H9 (cell line): Measurements from ENCODE around the gene FNDC7. TPM values are rescaled to one million over a fixed set of nuclear protein-coding genes. Genes with fewer than 3 reads are reported as not detected.

Experiments used
- DNase-seq: peaks from one replicate; pipeline ENCODE4 v3.0.0-alpha.2; 2017
- H2AFZ ChIP-seq: one replicate; pipeline ENCODE4 v1.6.1; 2013; ENCODE audit warnings: mild to moderate bottlenecking, low read length, control low read depth, moderate library complexity
- H2AK5ac ChIP-seq: 2 replicates; pipeline ENCODE4 v1.6.1; 2013; ENCODE audit warnings: low read length, control low read depth, mixed read lengths; ENCODE audit not compliant: insufficient read length
- H2BK120ac ChIP-seq: one replicate; pipeline ENCODE4 v1.6.1; 2013; ENCODE audit warnings: low read depth, mild to moderate bottlenecking, low read length, control low read depth, inconsistent platforms; ENCODE audit not compliant: poor library complexity, severe bottlenecking
- H2BK12ac ChIP-seq: 2 replicates; pipeline ENCODE4 v1.6.1; 2013; ENCODE audit warnings: low read length, control low read depth, mixed read lengths, low read depth; ENCODE audit not compliant: insufficient read length
- H2BK15ac ChIP-seq: 2 replicates; pipeline ENCODE4 v1.6.1; 2013; ENCODE audit warnings: low read depth, low read length, control low read depth
- H2BK20ac ChIP-seq: one replicate; pipeline ENCODE4 v1.6.1; 2013; ENCODE audit warnings: low read depth, mild to moderate bottlenecking, low read length, control low read depth, inconsistent platforms; ENCODE audit not compliant: poor library complexity, severe bottlenecking
- H2BK5ac ChIP-seq: 2 replicates; pipeline ENCODE4 v1.6.1; 2013; ENCODE audit warnings: low read length, control low read depth, mixed read lengths; ENCODE audit not compliant: insufficient read length
- H3K14ac ChIP-seq: 2 replicates; pipeline ENCODE4 v1.6.1; 2013; ENCODE audit warnings: low read length, control low read depth; ENCODE audit not compliant: insufficient read depth
- H3K18ac ChIP-seq: 2 replicates; pipeline ENCODE4 v1.6.1; 2013; ENCODE audit warnings: low read depth, mild to moderate bottlenecking, mixed read lengths, low read length, control low read depth; ENCODE audit not compliant: insufficient read length
- H3K23ac ChIP-seq: 2 replicates; pipeline ENCODE4 v1.6.1; 2013; ENCODE audit warnings: low read length, control low read depth, mixed read lengths, low read depth; ENCODE audit not compliant: insufficient read length
- H3K23me2 ChIP-seq: 2 replicates; pipeline ENCODE4 v1.6.1; 2013; ENCODE audit warnings: low read depth, mild to moderate bottlenecking, mixed read lengths, low read length, control low read depth; ENCODE audit not compliant: insufficient read length, poor library complexity, severe bottlenecking
- H3K27ac ChIP-seq: 2 replicates; pipeline ENCODE4 v1.5.1; 2013; ENCODE audit warnings: low read length, control low read depth, mixed read lengths, low read depth; ENCODE audit not compliant: insufficient read length
- H3K27me3 ChIP-seq: 2 replicates; pipeline ENCODE4 v1.6.1; 2013; ENCODE audit warnings: low read length, control low read depth, inconsistent platforms; ENCODE audit not compliant: insufficient read depth
- H3K4ac ChIP-seq: 2 replicates; pipeline ENCODE4 v1.6.1; 2013; ENCODE audit warnings: low read depth, mild to moderate bottlenecking, control low read depth, inconsistent platforms, low read length, moderate library complexity
- H3K4me1 ChIP-seq: 2 replicates; pipeline ENCODE4 v1.6.1; 2013; ENCODE audit warnings: low read length, control low read depth, inconsistent platforms; ENCODE audit not compliant: insufficient read depth
- H3K4me2 ChIP-seq: 2 replicates; pipeline ENCODE4 v1.6.1; 2013; ENCODE audit warnings: low read length, control low read depth, mixed read lengths; ENCODE audit not compliant: insufficient read length, insufficient read depth
- H3K56ac ChIP-seq: 2 replicates; pipeline ENCODE4 v1.6.1; 2013; ENCODE audit warnings: low read depth, mild to moderate bottlenecking, mixed read lengths, low read length, control low read depth; ENCODE audit not compliant: insufficient read length
- H3K79me1 ChIP-seq: 2 replicates; pipeline ENCODE4 v1.6.1; 2013; ENCODE audit warnings: low read depth, mild to moderate bottlenecking, moderate library complexity, low read length, control low read depth, inconsistent platforms; ENCODE audit not compliant: insufficient read depth, poor library complexity, severe bottlenecking
- H3K79me2 ChIP-seq: 2 replicates; pipeline ENCODE4 v1.6.1; 2013; ENCODE audit warnings: low read length, control low read depth, inconsistent platforms; ENCODE audit not compliant: insufficient read depth
- H3K9ac ChIP-seq: 2 replicates; pipeline ENCODE4 v1.6.1; 2013; ENCODE audit warnings: low read length, control low read depth, mixed read lengths; ENCODE audit not compliant: insufficient read length; ENCODE audit errors: extremely low read depth
- H3K9me3 ChIP-seq: one replicate; pipeline ENCODE4 v1.6.1; 2013; ENCODE audit warnings: low read depth, low read length, inconsistent platforms; ENCODE audit not compliant: control insufficient read depth
- H3T11ph ChIP-seq: one replicate; pipeline ENCODE4 v1.6.1; 2013; ENCODE audit warnings: mild to moderate bottlenecking, low read length, control low read depth, inconsistent platforms
- H4K20me1 ChIP-seq: one replicate; pipeline ENCODE4 v1.6.1; 2013; ENCODE audit not compliant: control insufficient read depth, insufficient read length, insufficient read depth
- H4K5ac ChIP-seq: 2 replicates; pipeline ENCODE4 v1.6.1; 2013; ENCODE audit warnings: low read depth, mild to moderate bottlenecking, mixed read lengths, low read length, control low read depth; ENCODE audit not compliant: insufficient read length
- H4K8ac ChIP-seq: replicated peaks from 2 replicates; pipeline ENCODE4 v1.6.1; 2013; ENCODE audit warnings: low read length, control low read depth, mixed read lengths, low read depth; ENCODE audit not compliant: insufficient read length
- H4K91ac ChIP-seq: 2 replicates; pipeline ENCODE4 v1.6.1; 2013; ENCODE audit warnings: low read depth, mild to moderate bottlenecking, moderate library complexity, mixed read lengths, low read length, control low read depth; ENCODE audit not compliant: insufficient read length
- H3K27ac Mint-ChIP-seq, 3 experiments: 2 replicates in 2 of 3; 3 replicates in 1 of 3; pipeline ENCODE4 v1.8.0; 2020 to 2021; ENCODE audit warnings: mixed read lengths in 3 of 3, mild to moderate bottlenecking in 1 of 3, moderate library complexity in 1 of 3
- H3K27me3 Mint-ChIP-seq: 2 replicates; pipeline ENCODE4 v1.8.0; 2021; ENCODE audit warnings: low read depth, mild to moderate bottlenecking, moderate library complexity, mixed read lengths
- H3K36me3 Mint-ChIP-seq, 3 experiments: 2 replicates in 2 of 3; 3 replicates in 1 of 3; pipeline ENCODE4 v1.8.0; 2020 to 2021; ENCODE audit warnings: low read depth in 3 of 3, mixed read lengths in 3 of 3; ENCODE audit not compliant: insufficient read depth in 1 of 3
- H3K4me1 Mint-ChIP-seq, 2 experiments: 2 replicates each; pipeline ENCODE4 v1.8.0; 2020; ENCODE audit warnings: mixed read lengths in 2 of 2
- H3K4me3 Mint-ChIP-seq, 2 experiments: 2 replicates in 1 of 2; 3 replicates in 1 of 2; pipeline ENCODE4 v1.8.0; 2020 to 2021; ENCODE audit warnings: mild to moderate bottlenecking in 2 of 2, mixed read lengths in 2 of 2, moderate library complexity in 1 of 2
- H3K9me3 Mint-ChIP-seq, 2 experiments: 2 replicates in 1 of 2; 3 replicates in 1 of 2; pipeline ENCODE4 v1.8.0; 2020; ENCODE audit warnings: mild to moderate bottlenecking in 2 of 2, mixed read lengths in 2 of 2, moderate library complexity in 1 of 2
- CTCF ChIP-seq: fragments of 200-600 bp; sonication (generic); conservative IDR thresholded peaks from 3 replicates; pipeline ENCODE4 v1.8.0; 2021; ENCODE audit warnings: antibody characterized with exemption, mild to moderate bottlenecking
- WGBS: extraction: QIAGEN DNeasy Blood & Tissue Kit; methylation state at CpG from one replicate; pipeline ENCODE4 v1.1.7; 2013; ENCODE audit warnings: missing lambda C conversion rate, low lambda C conversion rate, mixed read lengths; ENCODE audit not compliant: insufficient read length; ENCODE audit errors: extremely low coverage; 5-methylcytosine and 5-hydroxymethylcytosine counted together
- total RNA-seq: library from RNA; stranded (reverse); gene quantifications from 2 replicates; pipeline ENCODE4 v1.2.1, GENCODE V29; 2021

FNDC7 gene
- total RNA-seq, 1 experiment from 2014 or later, result 0.13 TPM

DNA sequence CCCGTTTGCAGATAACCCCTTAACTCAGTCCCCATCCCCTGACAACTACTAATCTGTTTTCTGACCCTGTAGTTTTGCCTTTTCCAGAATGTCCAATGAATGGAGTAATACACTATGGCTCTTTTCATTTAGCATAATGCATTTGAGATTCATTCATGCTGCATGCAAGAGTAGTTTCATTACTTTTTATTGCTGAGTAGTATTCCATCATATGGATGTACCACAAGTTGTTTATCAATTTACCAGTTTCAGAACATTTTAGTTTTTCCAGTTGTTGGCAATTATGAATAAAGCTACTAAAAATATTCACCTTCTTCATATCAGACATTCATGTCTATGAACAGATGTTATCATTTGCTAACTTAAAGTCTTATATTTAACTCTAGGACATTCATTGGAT is 79.1 kb downstream of the FNDC7 start:
- Histone ChIP-seq H3K27ac (no peak overlapping the region), H3K23ac (no peak overlapping the region), H3K56ac (no peak overlapping the region), H2BK20ac (no peak overlapping the region), H3K9ac (no peak overlapping the region), H2BK120ac (no peak overlapping the region), H3K23me2 (no peaks in the 10 kb centered on the region), H3K14ac (no peak overlapping the region), H2AFZ (no peak overlapping the region), H3K4ac (no peak overlapping the region), H3K4me2 (no peak overlapping the region), H3K79me2 (no peaks in the 10 kb centered on the region), H3K79me1 (no peaks in the 10 kb centered on the region), H4K8ac (no peak overlapping the region), H3K9me3 (peaks cover 6% of the 10 kb centered on the region), H3T11ph (no peak overlapping the region), H3K27me3 (no peaks in the 10 kb centered on the region), H2BK5ac (no peak overlapping the region), H2BK12ac (no peak overlapping the region), H2AK5ac (no peak overlapping the region), H4K5ac (no peak overlapping the region), H4K91ac (no peak overlapping the region), H3K4me1 (no peaks in the 10 kb centered on the region), H3K18ac (no peak overlapping the region), H4K20me1 (no peaks in the 10 kb centered on the region), H2BK15ac (no peak overlapping the region)
- Mint-ChIP-seq H3K9me3 (peaks cover 28 to 33% of the 10 kb centered on the region in 2 experiments), H3K27ac (no peak overlapping the region), H3K4me3 (no peak overlapping the region), H3K36me3 (peaks cover 40 to 74% (median 73%) of the 10 kb centered on the region in 3 experiments), H3K27me3 (no peaks in the 10 kb centered on the region), H3K4me1 (no peaks in the 10 kb centered on the region)
- no CpG with 5 or more reads among the region's 1 CpG for WGBS
- TF ChIP-seq CTCF, result no peak
- no peak for DNase-seq

Other genes starting within 250 kb of the FNDC7 start
- 16.9 and 17.0 TPM in 2 replicates for gene EEIG2, start 152.8 kb upstream of the FNDC7 start, total RNA-seq
- 6.2 and 6.6 TPM in 2 replicates for gene HENMT1, start 51.8 kb upstream of the FNDC7 start, total RNA-seq
- 60.0 and 60.1 TPM in 2 replicates for gene PRPF38B, start 20.6 kb upstream of the FNDC7 start, total RNA-seq
- gene STXBP3, start 33.8 kb downstream of the FNDC7 start, total RNA-seq, result 29.4 and 34.1 TPM in 2 replicates
- gene AKNAD1, start 144.2 kb downstream of the FNDC7 start, total RNA-seq, result not detected in 2 replicates
- 5.2 and 6.4 TPM in 2 replicates for gene GPSM2, start 164.1 kb downstream of the FNDC7 start, total RNA-seq